Measurements from ENCODE around the gene PIH1D2.
"Not testable (repeated sequence)": the region's sequence is repeated elsewhere in the genome, so short reads cannot be mapped to it uniquely, and the experiment has no call there.

The PIH1D2 gene

DNA sequence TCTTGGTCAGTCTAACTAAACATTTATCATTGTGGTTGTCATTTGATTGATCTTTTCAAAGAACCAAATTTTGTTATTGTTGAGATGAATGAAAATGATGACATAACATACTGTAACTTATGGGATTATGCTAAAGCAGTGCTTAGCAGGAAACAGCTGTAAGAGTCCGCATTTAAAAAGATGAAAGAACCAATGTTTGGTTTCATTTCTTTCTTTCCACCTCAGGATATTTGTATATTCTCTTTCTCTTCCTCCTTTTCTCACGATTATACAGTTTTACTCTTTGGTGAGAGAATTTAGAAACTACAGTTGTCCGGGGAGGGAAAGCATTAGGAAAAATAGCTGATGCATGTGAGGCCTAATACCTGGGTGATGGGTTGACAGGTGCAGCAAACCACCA lies 23.1 kb downstream of the PIH1D2 start:
- no peak for DNase-seq

DNA sequence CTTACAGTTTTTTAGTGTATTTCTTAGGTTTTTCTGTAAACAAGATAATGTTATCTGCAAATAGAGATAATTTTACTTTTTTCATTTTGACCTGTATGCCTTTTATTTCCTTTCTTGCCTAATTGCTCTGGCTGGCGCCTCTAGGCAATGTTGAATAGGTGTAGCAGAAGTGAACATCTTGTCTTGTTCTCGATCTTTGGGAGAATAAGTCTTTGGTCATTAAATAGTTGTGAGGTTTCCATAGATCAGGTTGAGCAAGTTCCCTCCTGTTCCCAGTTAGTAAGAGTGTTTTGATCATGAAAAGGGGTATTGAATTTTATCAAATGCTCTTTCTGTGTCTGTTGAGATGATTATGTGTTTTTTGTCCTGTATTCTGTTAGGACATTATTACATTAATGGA lies 24.0 kb downstream of the PIH1D2 start:
- DNase-seq = no peak

DNA sequence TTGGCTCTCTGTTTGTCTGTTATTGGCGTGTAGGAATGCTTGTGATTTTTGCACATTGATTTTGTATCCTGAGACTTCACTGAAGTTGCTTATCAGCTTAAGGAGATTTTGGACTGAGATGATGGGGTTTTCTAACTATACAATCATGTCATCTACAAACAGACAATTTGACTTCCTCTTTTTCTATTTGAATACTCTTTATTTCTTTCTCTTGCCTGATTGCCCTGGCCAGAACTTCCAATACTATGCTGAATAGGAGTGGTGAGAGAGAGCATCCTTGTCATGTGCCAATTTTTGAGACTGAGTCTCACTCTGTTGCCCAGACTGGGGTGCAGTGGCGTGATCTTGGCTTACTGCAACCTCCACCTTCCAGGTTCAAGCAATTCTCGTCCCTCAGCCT lies 25.6 kb downstream of the PIH1D2 start:
- not testable (repeated sequence) for DNase-seq

GRCh38 chr11:112046647-112047046 lies 27.2 kb downstream of the PIH1D2 start:
- DNase-seq = not testable (repeated sequence)

GRCh38 chr11:112044961-112045360 lies 28.9 kb downstream of the PIH1D2 start:
- no peak for DNase-seq

GRCh38 chr11:112042961-112043304 lies 30.9 kb downstream of the PIH1D2 start:
- DNase-seq = no peak

- DNase-seq = no peak
Measured at GRCh38 chr11:112042161-112042960, 31.5 kb downstream of the PIH1D2 start.

DNA sequence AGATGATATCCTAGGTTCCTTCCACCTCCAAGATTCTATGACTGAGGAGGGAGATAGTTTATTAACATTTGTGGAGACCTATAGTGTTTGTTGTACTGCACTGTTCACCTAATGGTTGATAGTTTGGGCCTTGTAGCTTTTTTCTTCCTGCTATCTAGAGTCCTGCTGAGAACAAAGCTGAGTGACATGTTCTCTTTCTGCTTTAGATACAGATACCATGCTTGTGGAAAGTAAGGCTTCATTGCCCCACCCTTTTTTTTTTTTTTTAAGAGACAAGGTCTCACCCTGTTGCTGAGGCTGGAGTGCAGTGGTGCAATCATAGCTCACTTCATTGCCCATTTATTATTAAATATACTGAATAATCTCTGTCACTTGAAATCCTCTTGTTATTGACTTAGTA lies 36.3 kb downstream of the PIH1D2 start:
- no peak for DNase-seq

GRCh38 chr11:112033902-112034301 lies 39.9 kb downstream of the PIH1D2 start:
- DNase-seq = no peak

DNA sequence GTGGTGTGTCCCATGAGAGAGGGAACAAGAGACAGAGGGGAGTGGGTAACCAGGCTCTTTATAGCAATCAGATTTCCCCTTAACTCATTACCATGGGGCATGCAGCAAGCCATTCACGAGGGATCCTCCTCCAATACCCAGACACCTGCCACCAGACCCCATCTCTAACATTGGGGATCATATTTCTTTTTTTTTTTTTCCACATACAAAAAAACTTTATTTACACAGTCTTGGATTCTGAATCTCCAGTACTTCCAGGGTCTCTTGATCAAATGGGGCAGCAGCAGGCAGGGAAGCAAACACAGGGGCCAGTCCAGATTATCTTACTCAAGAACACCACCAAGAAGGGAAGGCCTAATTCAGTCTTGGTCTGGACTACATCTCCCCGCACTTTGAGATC lies 44.4 kb downstream of the PIH1D2 start:
- DNase-seq = no peak

- not testable (repeated sequence) for DNase-seq
Measured at GRCh38 chr11:112026784-112027410, 46.9 kb downstream of the PIH1D2 start.

GRCh38 chr11:112025707-112026106 lies 48.1 kb downstream of the PIH1D2 start:
- no peak for DNase-seq

- DNase-seq = peak; percentile 77
Measured at GRCh38 chr11:112024773-112025678, 48.8 kb downstream of the PIH1D2 start, which contains the start of gene DLAT. Gene DLAT (plus strand): TSS chr11:112025408. CDS start chr11:112025473, 65 bp downstream.

- DNase-seq = no peak
Measured at GRCh38 chr11:112024178-112024772, 49.5 kb downstream of the PIH1D2 start.

DNA sequence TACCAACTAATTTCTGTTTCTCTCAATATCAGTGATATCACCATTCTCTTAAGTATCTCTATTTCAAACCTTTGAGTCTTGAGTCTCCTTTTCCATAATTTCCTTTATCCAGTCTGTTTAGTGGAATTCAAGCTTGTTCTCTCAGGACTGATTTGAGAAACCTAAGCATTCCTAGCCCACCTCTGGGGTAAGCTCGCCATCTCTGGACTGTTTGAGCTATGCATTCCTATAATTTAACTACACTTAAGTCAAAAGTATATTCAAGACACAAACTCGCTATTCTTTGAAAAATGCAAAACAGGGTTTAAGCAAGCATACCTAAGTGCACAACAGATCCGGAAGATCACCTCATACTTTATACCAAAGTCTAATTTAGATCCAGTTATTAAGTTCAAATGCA lies 50.7 kb downstream of the PIH1D2 start:
- DNase-seq = no peak

GRCh38 chr11:112019066-112019465 lies 54.8 kb downstream of the PIH1D2 start:
- no peak for DNase-seq
